Gastrocnemius medialis (tissue), 4 donors: Measurements from ENCODE around the gene CPPED1. TPM values are rescaled to one million over a fixed set of nuclear protein-coding genes. Genes with fewer than 3 reads are reported as not detected.

Experiments used
- ATAC-seq, 2 donors: fragments of 150-250 bp; one replicate each; pipeline ENCODE4 v1.9.1; 2016
- DNase-seq, 2 donors: peaks; one replicate each; pipeline ENCODE4 v3.0.0-alpha.2; 2019
- H3K27ac ChIP-seq, 4 donors: fragments of 200-600 bp; sonication (generic); 1 replicate in 1 of 4; 2 replicates in 3 of 4; pipeline ENCODE4 v1.5.1; 2016 to 2018; ENCODE audit warnings: mild to moderate bottlenecking in 2 of 4, moderate library complexity in 1 of 4
- H3K27me3 ChIP-seq, 3 donors: fragments of 200-600 bp; sonication (generic) in 2 of 3; 1 replicate in 1 of 3; 2 replicates in 2 of 3; pipeline versions ENCODE4 v1.5.1 to v1.6.0; 2016 to 2019; ENCODE audit warnings: mild to moderate bottlenecking in 1 of 3, moderate library complexity in 1 of 3
- H3K36me3 ChIP-seq, 2 donors: fragments of 200-600 bp; sonication (generic) in 1 of 2; one replicate each; pipeline ENCODE4 v1.5.1; 2017 to 2018
- H3K4me1 ChIP-seq, 2 donors: fragments of 200-600 bp; sonication (generic) in 1 of 2; one replicate each; pipeline ENCODE4 v1.5.1; 2016 to 2017; ENCODE audit warnings: mild to moderate bottlenecking in 2 of 2
- H3K4me3 ChIP-seq, 4 donors: fragments of 200-600 bp; sonication (generic) in 3 of 4; 1 replicate in 1 of 4; 2 replicates in 3 of 4; pipeline ENCODE4 v1.5.1; 2016 to 2019; ENCODE audit warnings: mild to moderate bottlenecking in 2 of 4
- H3K9me3 ChIP-seq, 3 donors: fragments of 200-600 bp; sonication (generic) in 2 of 3; 1 replicate in 1 of 3; 2 replicates in 2 of 3; pipeline ENCODE4 v1.5.1; 2016 to 2019
- POLR2A ChIP-seq, 2 donors: fragments of 450-650 bp; IDR thresholded peaks; one replicate each; pipeline ENCODE4 v1.6.1; 2017; ENCODE audit warnings: antibody characterized with exemption in 2 of 2, mild to moderate bottlenecking in 2 of 2, moderate library complexity in 2 of 2
- in situ Hi-C, 4 donors: fragments of 200-750 bp; cut with MboI; loops; one replicate each; pipeline versions ENCODE4 v1.15.0 to v1.8.0; 2017; ENCODE audit warnings: low sequenced_read_pairs in 4 of 4
- intact Hi-C: fragments of 100-400 bp; cut with DNase I; formaldehyde crosslinking; loops from one replicate; pipeline ENCODE4 v1.15.1; 2023; ENCODE audit warnings: low total_unique reads
- total RNA-seq, 4 donors: library from RNA; depleted of rRNA; stranded (reverse); fragments of >200 nt; gene quantifications; one replicate each; pipeline versions ENCODE4 v1.1.0 to v1.2.3, GENCODE V29; 2016
- TF ChIP-seq, protein P1 (sequence below), 5 experiments: fragments of 450-650 bp in 3 of 5; fragments of 200-600 bp in 2 of 5; sonication (generic) in 2 of 5; IDR thresholded peaks in 4 of 5; conservative IDR thresholded peaks in 1 of 5; 1 replicate in 4 of 5; 2 replicates in 1 of 5; pipeline ENCODE4 v1.5.1; 2016 to 2019; ENCODE audit warnings: antibody characterized with exemption in 5 of 5, mild to moderate bottlenecking in 3 of 5, moderate library complexity in 3 of 5

Gene CPPED1
- total RNA-seq, 4 donors from 2014 or later = 2.8 to 8.7 (median 6.6) TPM

DNA sequence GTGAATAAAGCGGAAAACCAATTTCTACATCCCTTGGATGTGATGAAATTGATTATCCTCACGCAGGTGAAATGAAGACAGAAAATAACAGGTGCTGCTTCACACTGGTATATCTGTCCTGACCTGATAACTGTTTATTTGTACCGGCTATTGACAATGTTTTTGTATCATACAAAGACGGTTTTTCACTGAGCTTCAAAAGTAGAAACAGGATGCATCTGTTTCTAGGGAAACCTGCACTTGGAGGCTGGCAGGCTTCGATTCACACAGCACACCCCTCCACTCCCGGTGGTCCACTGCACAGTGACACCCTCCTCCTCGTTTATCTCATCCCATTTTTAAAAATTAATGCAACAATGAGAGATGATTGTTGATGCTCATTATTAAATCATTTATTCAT is 104.5 kb downstream of the CPPED1 start:
- intact Hi-C loops = no loop called here

DNA sequence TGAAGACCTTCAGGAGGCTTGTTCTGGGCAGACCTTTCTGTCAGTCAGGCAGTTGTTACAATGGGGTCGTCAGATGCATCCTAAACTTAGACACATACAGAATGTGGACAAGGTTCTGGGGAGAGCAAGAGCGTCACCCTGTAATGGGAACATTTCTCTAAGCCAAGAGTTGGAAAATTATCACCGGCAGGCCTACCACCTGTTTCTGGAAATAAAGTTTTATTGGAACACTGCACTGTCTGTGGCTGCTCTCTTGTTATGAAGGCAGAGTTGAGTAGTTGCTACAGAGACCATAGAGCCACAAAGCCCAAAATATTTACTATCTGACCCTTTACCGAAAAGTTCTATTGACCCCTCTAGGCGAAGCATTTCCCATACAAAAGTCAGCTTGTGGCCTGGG is 106.2 kb downstream of the CPPED1 start:
- no peak overlapping the region for H3K27ac ChIP-seq
- no peaks in the 10 kb centered on the region for H3K27me3 ChIP-seq
- H3K4me3 ChIP-seq = no peak overlapping the region
- ATAC-seq (no peak), DNase-seq (no peak)
- H3K36me3 ChIP-seq = no peaks in the 10 kb centered on the region
- H3K9me3 ChIP-seq = no peaks in the 10 kb centered on the region
- TF ChIP-seq, protein P1, sequence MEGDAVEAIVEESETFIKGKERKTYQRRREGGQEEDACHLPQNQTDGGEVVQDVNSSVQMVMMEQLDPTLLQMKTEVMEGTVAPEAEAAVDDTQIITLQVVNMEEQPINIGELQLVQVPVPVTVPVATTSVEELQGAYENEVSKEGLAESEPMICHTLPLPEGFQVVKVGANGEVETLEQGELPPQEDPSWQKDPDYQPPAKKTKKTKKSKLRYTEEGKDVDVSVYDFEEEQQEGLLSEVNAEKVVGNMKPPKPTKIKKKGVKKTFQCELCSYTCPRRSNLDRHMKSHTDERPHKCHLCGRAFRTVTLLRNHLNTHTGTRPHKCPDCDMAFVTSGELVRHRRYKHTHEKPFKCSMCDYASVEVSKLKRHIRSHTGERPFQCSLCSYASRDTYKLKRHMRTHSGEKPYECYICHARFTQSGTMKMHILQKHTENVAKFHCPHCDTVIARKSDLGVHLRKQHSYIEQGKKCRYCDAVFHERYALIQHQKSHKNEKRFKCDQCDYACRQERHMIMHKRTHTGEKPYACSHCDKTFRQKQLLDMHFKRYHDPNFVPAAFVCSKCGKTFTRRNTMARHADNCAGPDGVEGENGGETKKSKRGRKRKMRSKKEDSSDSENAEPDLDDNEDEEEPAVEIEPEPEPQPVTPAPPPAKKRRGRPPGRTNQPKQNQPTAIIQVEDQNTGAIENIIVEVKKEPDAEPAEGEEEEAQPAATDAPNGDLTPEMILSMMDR (IDR thresholded peaks at IDR 0.05 in 4 of 5, conservative IDR thresholded peaks at IDR 0.05 in 1 of 5) = no peak
- no peak for TF ChIP-seq POLR2A (IDR thresholded peaks at IDR 0.05)
- in situ Hi-C loops (no loop called here), intact Hi-C loops (no loop called here)
- H3K4me1 ChIP-seq = no peaks in the 10 kb centered on the region

More for the DNA sequence above, 104.5 kb downstream of the CPPED1 start:
- Histone ChIP-seq H3K4me3 (no peak overlapping the region), H3K36me3 (no peaks in the 10 kb centered on the region), H3K9me3 (no peaks in the 10 kb centered on the region), H3K4me1 (no peaks in the 10 kb centered on the region), H3K27me3 (no peaks in the 10 kb centered on the region), H3K27ac (no peak overlapping the region)
- no peak for DNase-seq
- in situ Hi-C loops = no loop called here
- ATAC-seq = no peak
- no peak for TF ChIP-seq POLR2A (IDR thresholded peaks at IDR 0.05)
- TF ChIP-seq, protein P1 (IDR thresholded peaks at IDR 0.05 in 4 of 5, conservative IDR thresholded peaks at IDR 0.05 in 1 of 5) = no peak

DNA sequence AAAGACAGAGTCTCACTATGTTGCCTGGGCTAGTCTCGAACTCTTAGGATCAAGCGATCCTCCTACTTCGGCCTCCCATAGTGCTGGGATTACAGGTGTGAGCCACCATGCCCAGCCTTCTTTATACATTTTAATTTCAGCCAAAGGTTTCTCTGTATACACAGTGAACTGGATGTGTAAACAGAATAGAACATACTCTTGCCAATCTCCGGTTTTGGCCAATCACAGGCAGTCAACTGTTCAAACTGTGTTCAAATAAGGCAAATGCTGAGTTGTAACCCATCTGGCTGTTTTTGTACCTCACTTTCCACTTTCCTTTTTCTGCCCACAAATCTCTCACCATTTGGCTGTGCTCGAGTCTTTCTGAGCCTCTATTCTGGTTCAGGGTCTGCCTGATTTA is 108.2 kb downstream of the CPPED1 start:
- Histone ChIP-seq H3K27me3 (no peaks in the 10 kb centered on the region), H3K36me3 (no peaks in the 10 kb centered on the region), H3K27ac (no peak overlapping the region), H3K4me3 (no peak overlapping the region), H3K4me1 (no peaks in the 10 kb centered on the region), H3K9me3 (no peaks in the 10 kb centered on the region)
- DNase-seq (no peak), ATAC-seq (no peak)
- intact Hi-C loops = no loop called here
- in situ Hi-C loops = no loop called here
- TF ChIP-seq POLR2A (IDR thresholded peaks at IDR 0.05) = no peak
- TF ChIP-seq, protein P1 (IDR thresholded peaks at IDR 0.05 in 4 of 5, conservative IDR thresholded peaks at IDR 0.05 in 1 of 5) = no peak

DNA sequence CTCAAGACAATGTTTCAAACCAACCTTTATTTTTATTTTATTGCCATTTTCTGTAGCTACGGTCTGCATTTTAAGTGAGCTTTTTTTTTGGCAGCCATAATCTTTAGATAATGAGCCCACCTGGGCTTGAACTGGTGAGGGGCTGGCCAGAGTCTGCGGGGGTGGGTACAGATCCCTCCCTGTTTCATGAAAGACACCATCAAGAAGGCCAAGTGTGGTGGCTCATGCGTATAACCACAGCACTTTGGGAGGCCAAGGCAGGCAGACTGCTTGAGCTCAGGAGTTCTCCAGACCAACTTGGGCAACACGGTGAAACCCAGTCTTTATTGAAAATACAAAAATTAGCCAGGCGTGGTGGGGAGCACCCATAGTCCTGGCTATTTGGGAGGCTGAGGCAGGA is 113.7 kb downstream of the CPPED1 start:
- ATAC-seq = no peak
- Histone ChIP-seq H3K27ac (no peak overlapping the region), H3K4me1 (no peaks in the 10 kb centered on the region), H3K27me3 (no peaks in the 10 kb centered on the region), H3K9me3 (no peaks in the 10 kb centered on the region), H3K36me3 (no peaks in the 10 kb centered on the region), H3K4me3 (no peak overlapping the region)
- in situ Hi-C loops (no loop called here), intact Hi-C loops (no loop called here)
- DNase-seq = no peak
- TF ChIP-seq POLR2A (IDR thresholded peaks at IDR 0.05) = no peak
- TF ChIP-seq, protein P1 (IDR thresholded peaks at IDR 0.05 in 4 of 5, conservative IDR thresholded peaks at IDR 0.05 in 1 of 5) = no peak
